GM12891 (cell line): ENCODE results near the gene CDCA4.
"Not testable (repeated sequence)": the region's sequence is repeated elsewhere in the genome, so short reads cannot be mapped to it uniquely, and the experiment has no call there.

ENCODE experiments used
- PAX5 ChIP-seq: IDR thresholded peaks from 2 replicates; pipeline ENCODE4 v1.6.1; 2011; ENCODE audit warnings: low read length, moderate library complexity, mild to moderate bottlenecking; ENCODE audit not compliant: insufficient read depth, severe bottlenecking
- POLR2A ChIP-seq: IDR thresholded peaks from 2 replicates; pipeline ENCODE4 v1.6.1; 2011; ENCODE audit warnings: low read depth, low read length, control low read depth
- POLR2AphosphoS5 ChIP-seq: IDR thresholded peaks from 2 replicates; pipeline ENCODE4 v1.6.1; 2011; ENCODE audit warnings: low read depth, low read length, control low read depth
- POU2F2 ChIP-seq: IDR thresholded peaks from 2 replicates; pipeline ENCODE4 v1.6.1; 2011; ENCODE audit warnings: low read depth, mild to moderate bottlenecking, control low read depth, low read length, moderate library complexity

- TF ChIP-seq POLR2A, POLR2AphosphoS5, POU2F2, PAX5: not testable (repeated sequence)
Observed at GRCh38 chr14:105063506-105063905, 42.6 kb upstream of the CDCA4 start.
